Mesodermal cell (in vitro differentiated cells): Measurements from ENCODE around the gene NLRP6.

ENCODE experiments used
- H3K27ac ChIP-seq: 2 replicates; pipeline ENCODE4 v1.7.0; 2013; ENCODE audit warnings: mild to moderate bottlenecking, low read depth, low read length, moderate library complexity; ENCODE audit not compliant: severe bottlenecking
- H3K36me3 ChIP-seq: 2 replicates; pipeline ENCODE4 v1.7.1; 2013; ENCODE audit warnings: mild to moderate bottlenecking, low read length, moderate library complexity; ENCODE audit not compliant: control insufficient read depth, insufficient read depth
- H3K4me1 ChIP-seq: one replicate; pipeline ENCODE4 v1.7.1; 2013; ENCODE audit warnings: mild to moderate bottlenecking, low read length; ENCODE audit not compliant: insufficient read depth, control insufficient read depth, poor library complexity, severe bottlenecking
- H3K4me3 ChIP-seq: 2 replicates; pipeline ENCODE4 v1.7.0; 2013; ENCODE audit warnings: low read length, control low read depth, mild to moderate bottlenecking; ENCODE audit not compliant: insufficient read depth, poor library complexity, severe bottlenecking; ENCODE audit errors: extremely low read depth
- H3K9me3 ChIP-seq: 2 replicates; pipeline ENCODE4 v1.7.1; 2013; ENCODE audit warnings: mild to moderate bottlenecking, low read length, moderate library complexity; ENCODE audit not compliant: control insufficient read depth
- WGBS, 2 experiments: methylation state at CpG; one replicate each; pipeline ENCODE4 v1.1.5; 2013; ENCODE audit warnings: missing lambda C conversion rate in 2 of 2; ENCODE audit not compliant: insufficient coverage in 2 of 2; 5-methylcytosine and 5-hydroxymethylcytosine counted together

NLRP6 gene

GRCh38 chr11:289398-289711 is 11.1 kb downstream of the NLRP6 start:
- Histone ChIP-seq H3K4me3 (peak overlapping the region; percentile 54), H3K36me3 (peaks cover 12% of the 10 kb centered on the region), H3K9me3 (no peaks in the 10 kb centered on the region), H3K27ac (no peak overlapping the region), H3K4me1 (peaks cover 9% of the 10 kb centered on the region)
- 57 to 72% methylated on average over 6 to 9 of the region's 14 CpGs for WGBS, 2 experiments

- H3K4me1 ChIP-seq: peaks cover 9% of the 10 kb centered on the region
- H3K27ac ChIP-seq: no peak overlapping the region
- 91 to 92% methylated on average over 38 to 48 of the region's 48 CpGs for WGBS, 2 experiments
- peak overlapping the region; percentile 54 for H3K4me3 ChIP-seq
- H3K36me3 ChIP-seq: peaks cover 12% of the 10 kb centered on the region
- H3K9me3 ChIP-seq: no peaks in the 10 kb centered on the region
These were observed 11.8 kb downstream of the NLRP6 start for GRCh38 chr11:289712-290620.

- Histone ChIP-seq H3K36me3 (peaks cover 12% of the 10 kb centered on the region), H3K27ac (no peak overlapping the region), H3K9me3 (no peaks in the 10 kb centered on the region), H3K4me3 (no peak overlapping the region), H3K4me1 (peaks cover 9% of the 10 kb centered on the region)
- 93 to 97% methylated on average over 8 to 13 of the region's 13 CpGs for WGBS, 2 experiments
These were observed 12.5 kb downstream of the NLRP6 start for GRCh38 chr11:290621-291231.

GRCh38 chr11:291281-292210 is 13.3 kb downstream of the NLRP6 start:
- H3K9me3 ChIP-seq: no peaks in the 10 kb centered on the region
- H3K4me1 ChIP-seq: peaks cover 9% of the 10 kb centered on the region
- peaks cover 12% of the 10 kb centered on the region for H3K36me3 ChIP-seq
- WGBS, 2 experiments: 72 to 74% methylated on average over 40 to 44 of the region's 44 CpGs
- no peak overlapping the region for H3K4me3 ChIP-seq
- H3K27ac ChIP-seq: no peak overlapping the region

GRCh38 chr11:292211-293121 is 14.3 kb downstream of the NLRP6 start:
- Histone ChIP-seq H3K36me3 (peaks cover 12% of the 10 kb centered on the region), H3K9me3 (no peaks in the 10 kb centered on the region), H3K4me1 (peaks cover 9% of the 10 kb centered on the region), H3K4me3 (no peak overlapping the region), H3K27ac (no peak overlapping the region)
- 97% methylated on average over 22 to 29 of the region's 29 CpGs for WGBS, 2 experiments

GRCh38 chr11:293271-293851 is 15.2 kb downstream of the NLRP6 start:
- Histone ChIP-seq H3K4me3 (no peak overlapping the region), H3K9me3 (no peaks in the 10 kb centered on the region), H3K36me3 (peaks cover 12% of the 10 kb centered on the region), H3K4me1 (peaks cover 9% of the 10 kb centered on the region), H3K27ac (no peak overlapping the region)
- WGBS, 2 experiments: 93 to 96% methylated on average over 14 to 15 of the region's 18 CpGs

- Histone ChIP-seq H3K36me3 (peaks cover 12% of the 10 kb centered on the region), H3K27ac (no peak overlapping the region), H3K9me3 (no peaks in the 10 kb centered on the region), H3K4me1 (peaks cover 9% of the 10 kb centered on the region), H3K4me3 (no peak overlapping the region)
- 91 to 94% methylated on average over 21 to 24 of the region's 27 CpGs for WGBS, 2 experiments
These were observed 15.8 kb downstream of the NLRP6 start for GRCh38 chr11:293852-294661.

GRCh38 chr11:294780-295179 is 16.6 kb downstream of the NLRP6 start:
- 93 to 97% methylated on average over 10 to 12 of the region's 16 CpGs for WGBS, 2 experiments
- Histone ChIP-seq H3K4me3 (no peak overlapping the region), H3K27ac (no peak overlapping the region), H3K9me3 (no peaks in the 10 kb centered on the region), H3K4me1 (peaks cover 6% of the 10 kb centered on the region), H3K36me3 (peaks cover 12% of the 10 kb centered on the region)
